Muscle layer of duodenum (tissue), 2 donors: ENCODE data around the gene CTSD.
A peak's percentile ranks its signal among the peaks of the same experiment; 100 is the strongest.
"Not testable (repeated sequence)": the region's sequence is repeated elsewhere in the genome, so short reads cannot be mapped to it uniquely, and the experiment has no call there.

ENCODE experiments used
- H3K27ac ChIP-seq: one replicate; pipeline ENCODE4 v1.7.0; 2013; ENCODE audit warnings: mild to moderate bottlenecking, low read length
- H3K27me3 ChIP-seq: one replicate; pipeline ENCODE4 v1.7.0; 2013; ENCODE audit warnings: low read depth, mild to moderate bottlenecking, control low read depth, low read length
- H3K36me3 ChIP-seq, 2 donors: one replicate each; pipeline ENCODE4 v1.7.0; 2013; ENCODE audit warnings: low read length in 2 of 2, control low read depth in 1 of 2, mild to moderate bottlenecking in 1 of 2; ENCODE audit not compliant: insufficient read depth in 2 of 2, control insufficient read depth in 1 of 2
- H3K4me1 ChIP-seq, 2 donors: one replicate each; pipeline ENCODE4 v1.7.0; 2013; ENCODE audit warnings: low read length in 2 of 2, mild to moderate bottlenecking in 2 of 2, control low read depth in 1 of 2, moderate library complexity in 1 of 2; ENCODE audit not compliant: insufficient read depth in 2 of 2, control insufficient read depth in 1 of 2
- H3K4me3 ChIP-seq, 2 donors: one replicate each; pipeline ENCODE4 v1.7.0; 2013; ENCODE audit warnings: low read length in 2 of 2, low read depth in 1 of 2, mild to moderate bottlenecking in 1 of 2
- H3K9me3 ChIP-seq, 2 donors: one replicate each; pipeline ENCODE4 v1.7.0; 2013; ENCODE audit warnings: low read length in 2 of 2, control low read depth in 1 of 2, mild to moderate bottlenecking in 1 of 2; ENCODE audit not compliant: control insufficient read depth in 1 of 2
- donor health status: healthy.

Gene CTSD

GRCh38 chr11:1773994-1774550 is 10.3 kb upstream of the CTSD start:
- Histone ChIP-seq H3K9me3 (peaks cover 0 to 6% of the 10 kb centered on the region in 2 donors), H3K36me3 (no peaks in the 10 kb centered on the region), H3K27me3 (no peaks in the 10 kb centered on the region), H3K4me1 (peaks cover 0 to 8% of the 10 kb centered on the region in 2 donors), H3K27ac (no peak overlapping the region), H3K4me3 (no peak overlapping the region)

GRCh38 chr11:1773131-1773993 is 9.6 kb upstream of the CTSD start:
- H3K36me3 ChIP-seq: no peaks in the 10 kb centered on the region
- no peaks in the 10 kb centered on the region for H3K27me3 ChIP-seq
- H3K9me3 ChIP-seq: peaks cover 0 to 6% of the 10 kb centered on the region in 2 donors
- H3K4me1 ChIP-seq: peaks cover 0 to 8% of the 10 kb centered on the region in 2 donors
- H3K4me3 ChIP-seq: no peak overlapping the region
- no peak overlapping the region for H3K27ac ChIP-seq

DNA sequence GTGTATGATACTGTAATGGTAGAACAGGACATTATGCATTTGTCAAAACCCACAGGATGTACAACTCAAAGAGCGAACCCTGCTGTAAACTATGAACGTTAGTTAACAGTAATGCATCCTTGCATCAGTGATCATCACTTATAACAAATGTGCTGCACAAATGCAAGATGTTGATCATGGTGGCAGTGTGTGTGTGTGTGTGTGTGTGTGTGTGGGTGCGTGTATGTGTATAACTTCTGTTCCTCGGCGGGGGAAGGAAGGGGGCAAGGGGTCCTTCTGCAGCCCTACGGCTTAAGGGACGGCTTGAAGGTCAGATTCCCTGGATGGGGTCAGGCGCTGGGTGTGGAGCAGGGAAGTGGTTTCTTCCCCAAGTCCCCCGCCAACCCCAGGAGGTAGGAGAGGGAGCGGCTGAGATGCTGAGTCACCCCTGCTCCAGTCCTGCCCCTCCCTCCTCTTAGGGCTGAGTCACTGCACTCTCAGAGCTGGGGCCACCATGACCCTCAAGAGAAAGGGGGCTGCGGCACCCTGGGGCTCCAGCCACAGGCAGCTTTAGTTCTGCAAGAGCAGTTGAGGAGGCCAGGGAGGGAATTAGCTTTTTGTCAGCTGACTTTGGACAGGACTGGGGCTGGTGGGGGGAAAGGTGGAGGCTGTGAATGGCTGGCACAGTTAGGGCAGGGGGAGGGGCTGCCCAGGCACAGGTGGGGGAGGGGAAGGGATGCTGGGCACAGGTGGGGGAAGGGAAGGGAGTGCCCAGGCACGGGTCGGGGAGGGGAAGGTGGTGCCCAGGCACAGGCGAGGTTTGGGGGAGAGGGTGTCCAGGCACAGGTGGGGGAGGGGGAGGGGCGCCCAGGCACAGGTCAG is 8.8 kb upstream of the CTSD start:
- Histone ChIP-seq H3K36me3 (no peaks in the 10 kb centered on the region), H3K9me3 (peaks cover 0 to 6% of the 10 kb centered on the region in 2 donors), H3K4me3 (peak overlapping the region in 1 of 2 donors; percentile 33), H3K27ac (no peak overlapping the region), H3K4me1 (peaks cover 0 to 8% of the 10 kb centered on the region in 2 donors), H3K27me3 (no peaks in the 10 kb centered on the region)

DNA sequence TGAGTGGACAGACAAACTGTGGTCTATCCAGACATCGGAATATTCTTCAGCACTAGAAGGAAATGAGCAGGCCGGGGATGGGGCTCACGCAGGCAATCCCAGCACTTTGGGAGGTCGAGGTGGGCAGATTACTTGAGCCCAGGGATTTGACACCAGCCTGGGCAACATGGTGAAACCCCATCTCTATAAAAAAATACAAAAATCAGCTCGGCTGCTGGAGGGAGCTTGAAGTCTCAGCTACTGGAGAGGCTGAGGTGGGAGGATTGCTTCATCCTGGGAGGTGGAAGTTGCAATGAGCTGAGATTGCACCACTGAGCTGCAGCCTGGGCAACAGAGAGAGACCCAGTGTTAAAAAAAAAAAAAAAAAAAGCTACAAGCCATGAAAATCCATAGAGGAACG is 8.0 kb upstream of the CTSD start:
- no peaks in the 10 kb centered on the region for H3K36me3 ChIP-seq
- H3K4me3 ChIP-seq: no peak overlapping the region
- peaks cover 0 to 6% of the 10 kb centered on the region in 2 donors for H3K9me3 ChIP-seq
- peaks cover 0 to 8% of the 10 kb centered on the region in 2 donors for H3K4me1 ChIP-seq
- H3K27ac ChIP-seq: no peak overlapping the region
- no peaks in the 10 kb centered on the region for H3K27me3 ChIP-seq

- peaks cover 0 to 2% of the 10 kb centered on the region in 2 donors for H3K9me3 ChIP-seq
- no peak overlapping the region for H3K27ac ChIP-seq
- peaks cover 0 to 8% of the 10 kb centered on the region in 2 donors for H3K4me1 ChIP-seq
- no peaks in the 10 kb centered on the region for H3K36me3 ChIP-seq
- no peaks in the 10 kb centered on the region for H3K27me3 ChIP-seq
- no peak overlapping the region for H3K4me3 ChIP-seq
Observed at GRCh38 chr11:1771273-1771672, 7.5 kb upstream of the CTSD start.

DNA sequence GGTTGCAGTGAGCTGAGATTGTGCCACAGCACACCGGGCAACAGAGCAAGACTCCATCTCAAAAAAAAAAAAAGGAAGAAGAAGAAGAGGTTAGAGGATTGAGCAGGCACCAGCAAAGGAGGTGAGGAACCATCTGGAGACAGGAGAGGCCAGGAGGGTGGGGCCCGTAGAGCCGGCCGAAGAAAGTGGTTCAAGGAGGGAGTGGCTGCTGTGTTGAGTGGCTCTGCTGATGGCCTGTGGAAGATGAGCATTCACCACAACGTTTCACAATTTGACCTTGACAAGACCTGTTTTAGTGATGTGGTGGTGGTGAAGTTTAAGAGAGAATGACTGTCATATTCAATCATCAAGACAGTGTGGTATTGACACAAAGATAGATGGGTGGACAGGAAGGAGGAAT is 6.8 kb upstream of the CTSD start:
- H3K4me1 ChIP-seq: peaks cover 0 to 8% of the 10 kb centered on the region in 2 donors
- no peak overlapping the region for H3K27ac ChIP-seq
- no peaks in the 10 kb centered on the region for H3K36me3 ChIP-seq
- no peaks in the 10 kb centered on the region for H3K9me3 ChIP-seq
- H3K4me3 ChIP-seq: no peak overlapping the region
- H3K27me3 ChIP-seq: no peaks in the 10 kb centered on the region

GRCh38 chr11:1770061-1770460 is 6.3 kb upstream of the CTSD start:
- H3K4me3 ChIP-seq: no peak overlapping the region
- H3K4me1 ChIP-seq: peaks cover 0 to 8% of the 10 kb centered on the region in 2 donors
- no peaks in the 10 kb centered on the region for H3K9me3 ChIP-seq
- H3K36me3 ChIP-seq: no peaks in the 10 kb centered on the region
- H3K27ac ChIP-seq: no peak overlapping the region
- H3K27me3 ChIP-seq: no peaks in the 10 kb centered on the region

DNA sequence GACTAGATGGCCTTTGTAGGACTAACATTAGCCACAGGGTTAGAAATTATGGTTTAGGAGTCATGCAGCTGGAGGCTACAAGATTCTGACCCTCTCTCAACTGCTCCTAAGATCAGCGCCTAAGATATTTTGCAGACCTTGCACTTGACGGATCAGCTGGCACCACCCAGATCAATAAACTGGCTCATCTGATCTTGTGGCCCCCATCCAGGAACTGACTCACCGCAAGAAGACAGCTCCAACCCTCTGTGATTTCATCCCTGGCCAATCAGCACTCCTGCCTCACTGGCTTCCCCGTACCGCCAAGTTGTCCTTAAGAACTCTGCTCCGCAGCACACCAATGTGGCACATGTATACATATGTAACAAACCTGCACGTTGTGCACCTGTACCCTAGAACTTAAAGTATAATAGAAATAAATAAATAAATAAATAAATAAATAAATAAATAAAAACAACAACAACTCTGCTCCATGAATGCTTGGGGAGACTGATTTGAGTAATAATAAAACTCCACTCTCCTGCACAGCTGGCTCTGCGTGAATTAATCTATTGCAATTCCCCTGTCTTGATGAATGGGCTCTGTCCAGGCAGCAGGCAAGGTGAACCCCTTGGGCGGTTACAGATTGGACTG is 5.7 kb upstream of the CTSD start:
- not testable (repeated sequence) for H3K4me3 ChIP-seq, H3K9me3 ChIP-seq, H3K36me3 ChIP-seq, H3K27me3 ChIP-seq, H3K27ac ChIP-seq
- H3K4me1 ChIP-seq: peaks cover 0 to 11% of the 10 kb centered on the region in 2 donors

GRCh38 chr11:1768141-1768469 is 4.4 kb upstream of the CTSD start:
- no peaks in the 10 kb centered on the region for H3K27me3 ChIP-seq
- H3K9me3 ChIP-seq: no peaks in the 10 kb centered on the region
- no peak overlapping the region for H3K4me3 ChIP-seq
- no peak overlapping the region for H3K27ac ChIP-seq
- H3K36me3 ChIP-seq: no peaks in the 10 kb centered on the region
- peaks cover 0 to 15% of the 10 kb centered on the region in 2 donors for H3K4me1 ChIP-seq

DNA sequence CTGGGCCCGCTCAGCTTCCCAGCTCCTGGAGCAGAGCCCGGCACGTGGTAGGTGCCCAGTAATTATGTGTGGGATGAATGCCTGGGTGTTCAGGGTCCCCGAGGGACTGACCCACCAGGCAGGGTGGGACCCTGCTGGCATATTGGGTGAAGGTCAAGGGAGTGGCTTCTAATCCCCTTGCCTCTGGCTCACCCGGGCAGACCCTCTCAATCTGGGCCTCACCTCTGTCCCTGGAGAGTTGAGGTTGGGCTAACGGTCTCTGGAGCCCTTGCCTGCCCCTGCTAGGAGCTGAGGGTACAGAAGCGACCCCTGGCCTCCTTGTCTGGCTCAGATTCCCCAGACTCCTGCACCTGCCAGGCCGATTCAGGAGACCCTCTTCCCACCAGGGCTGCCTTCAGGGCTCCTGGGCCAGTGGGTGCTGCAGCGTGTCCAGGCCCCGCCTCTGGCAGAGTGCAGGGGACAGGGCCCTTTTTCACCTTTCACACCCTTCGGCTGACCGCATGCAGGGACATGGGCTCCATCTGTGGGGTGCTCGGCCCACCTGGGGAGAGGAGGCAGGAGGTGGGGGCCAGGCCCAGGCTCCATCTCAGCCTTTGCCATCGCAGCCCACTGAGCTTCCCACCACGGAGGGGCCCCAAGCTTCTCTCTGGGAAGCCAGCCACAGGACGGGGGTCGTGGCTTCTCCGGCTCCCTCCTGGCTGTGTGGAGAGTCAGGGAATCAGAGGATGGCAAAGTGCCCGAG is 3.8 kb upstream of the CTSD start:
- H3K27me3 ChIP-seq: no peaks in the 10 kb centered on the region
- H3K27ac ChIP-seq: no peak overlapping the region
- H3K9me3 ChIP-seq: no peaks in the 10 kb centered on the region
- no peaks in the 10 kb centered on the region for H3K36me3 ChIP-seq
- peaks cover under 1 to 17% of the 10 kb centered on the region in 2 donors for H3K4me1 ChIP-seq
- H3K4me3 ChIP-seq: no peak overlapping the region
